NT2/D1 (cell line): ENCODE results near the gene WRAP53.

Experiments
- SUZ12 ChIP-seq: IDR thresholded peaks from 2 replicates; pipeline ENCODE4 v1.6.1; 2011; ENCODE audit not compliant: insufficient read length, insufficient read depth; ENCODE audit errors: extremely low read depth
- ZNF274 ChIP-seq: IDR thresholded peaks from 2 replicates; pipeline ENCODE4 v1.6.1; 2011; ENCODE audit warnings: mild to moderate bottlenecking, low read depth, low read length

DNA sequence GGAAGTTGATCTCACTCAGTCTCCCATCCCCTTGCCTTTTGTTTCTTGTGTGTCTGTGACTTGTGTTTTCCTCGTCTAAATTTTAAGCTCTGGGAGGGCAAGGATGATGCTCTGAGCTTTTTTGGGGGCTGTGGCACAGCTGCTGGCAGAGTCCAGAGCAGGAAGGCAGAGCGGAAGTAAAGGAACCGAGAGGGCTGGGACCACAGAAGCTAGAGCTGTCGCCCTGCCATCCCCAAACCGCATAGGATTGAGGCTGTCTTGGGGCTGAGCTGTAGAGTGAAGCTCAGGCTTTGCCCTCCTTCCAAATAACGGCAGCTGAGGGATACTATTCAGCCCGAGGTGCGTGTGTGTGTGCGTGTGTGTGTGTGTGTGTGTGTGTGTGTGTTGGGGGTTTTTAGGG, 25.5 kb downstream of the WRAP53 start:
- TF ChIP-seq ZNF274 (no peak), SUZ12 (no peak)
